Activated CD4-positive, CD25-positive, alpha-beta regulatory T cell treated with anti-CD3 and anti-CD28 coated beads, Interleukin-2, amount 50 U/mL, for 16 hours (primary cell): Measurements from ENCODE around the gene FAM221A.
"Not testable (repeated sequence)": the region's sequence is repeated elsewhere in the genome, so short reads cannot be mapped to it uniquely, and the experiment has no call there.

Source experiments
- DNase-seq: peaks from one replicate; pipeline ENCODE4 v3.0.0-alpha.2; 2020; ENCODE audit warnings: low read depth, low spot score

Gene FAM221A

DNA sequence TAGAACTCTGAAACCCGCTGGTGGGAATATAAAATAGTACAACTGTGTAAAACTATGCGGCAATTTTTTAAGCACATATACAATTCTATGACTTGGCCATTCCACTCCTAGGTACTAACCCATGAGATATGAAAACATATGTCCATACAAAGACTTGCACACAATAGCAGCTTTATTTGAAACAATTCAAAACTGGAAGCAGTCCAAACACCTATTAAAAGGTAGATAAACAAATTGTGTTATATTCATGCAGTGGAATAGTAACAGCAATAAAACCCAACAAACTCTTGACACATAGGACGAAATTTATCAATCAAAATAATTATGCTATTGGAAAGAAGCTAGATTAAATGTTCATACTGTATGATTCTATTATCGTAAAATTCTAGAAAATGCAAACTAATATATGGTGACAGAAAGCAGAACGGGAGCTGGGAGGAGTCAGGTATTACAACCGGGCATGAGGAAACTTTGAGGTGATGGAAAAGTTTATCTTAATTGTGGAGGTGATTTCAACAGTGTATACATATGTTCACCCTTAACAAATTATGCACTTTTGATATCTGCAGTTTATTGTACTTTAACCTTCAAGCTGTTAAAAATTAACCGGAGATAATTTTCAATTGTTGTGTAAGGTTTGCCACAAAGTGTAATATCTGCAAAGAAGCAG, 29.2 kb downstream of the FAM221A start:
- DNase-seq: no peak

GRCh38 chr7:23710000-23710399, 30.0 kb downstream of the FAM221A start, which contains the start of gene STK31:
STK31 (plus strand) TSS chr7:23710219; CDS start chr7:23710286, 67 bp downstream.
- DNase-seq: no peak

DNA sequence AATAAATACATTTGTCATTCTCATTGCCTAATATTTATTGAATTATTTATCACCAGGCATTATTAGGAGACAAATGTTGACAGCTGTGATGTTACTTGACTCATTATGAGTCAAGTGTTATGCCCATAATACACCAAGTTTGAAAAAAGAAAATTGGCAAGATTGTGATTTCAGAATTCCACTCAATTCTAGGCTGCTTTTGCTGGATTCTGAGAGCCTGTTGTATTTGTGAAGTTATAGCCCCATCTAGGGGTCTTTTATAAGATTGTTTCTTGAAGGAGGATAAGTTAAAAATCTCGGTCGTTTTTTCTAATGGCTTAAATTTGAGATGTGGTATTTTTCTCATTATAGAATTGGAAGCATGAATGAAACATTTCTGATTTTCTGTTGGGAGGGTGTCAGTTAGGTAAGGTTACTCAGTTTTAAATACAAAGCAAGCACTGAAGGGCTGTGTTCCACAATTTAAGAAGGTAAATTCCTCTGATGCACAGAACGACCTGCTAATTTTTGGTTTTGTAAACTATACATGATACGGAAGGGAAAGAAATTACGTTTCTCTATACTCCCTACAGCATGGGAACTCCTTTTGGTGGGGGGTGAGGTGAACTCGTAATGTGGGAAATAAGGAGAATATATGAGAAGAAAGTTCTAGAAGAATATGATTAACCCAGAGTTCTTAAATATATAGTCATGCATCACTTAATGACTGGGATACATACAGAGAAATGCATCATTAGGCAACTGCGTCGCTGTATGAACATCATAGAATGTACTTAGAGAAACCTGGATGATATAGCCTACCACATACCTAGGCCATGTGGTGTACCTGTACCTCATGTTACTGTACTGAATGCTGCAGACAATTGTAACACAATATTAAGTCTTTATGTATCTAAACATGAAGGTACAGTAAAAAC, 32.6 kb downstream of the FAM221A start:
- DNase-seq: no peak

- no peak for DNase-seq
Observed at GRCh38 chr7:23713285-23714149, 33.5 kb downstream of the FAM221A start.

DNA sequence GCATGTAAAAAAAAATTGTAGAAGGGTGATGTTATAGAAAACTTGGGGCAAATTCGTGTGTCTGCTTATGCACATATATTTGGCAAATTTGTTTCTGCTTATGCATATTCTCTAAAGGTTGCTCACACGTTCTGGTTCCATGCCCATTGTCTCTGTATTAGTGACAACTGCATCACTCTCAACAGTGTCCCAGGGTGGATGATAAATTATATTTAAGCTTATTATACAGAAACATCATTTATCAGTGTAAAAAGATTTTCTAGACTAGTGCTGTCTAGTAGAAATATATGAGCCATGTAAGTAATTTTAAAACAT, 34.1 kb downstream of the FAM221A start:
- no peak for DNase-seq

- no peak for DNase-seq
Observed at GRCh38 chr7:23714579-23714978, 34.6 kb downstream of the FAM221A start.

DNA sequence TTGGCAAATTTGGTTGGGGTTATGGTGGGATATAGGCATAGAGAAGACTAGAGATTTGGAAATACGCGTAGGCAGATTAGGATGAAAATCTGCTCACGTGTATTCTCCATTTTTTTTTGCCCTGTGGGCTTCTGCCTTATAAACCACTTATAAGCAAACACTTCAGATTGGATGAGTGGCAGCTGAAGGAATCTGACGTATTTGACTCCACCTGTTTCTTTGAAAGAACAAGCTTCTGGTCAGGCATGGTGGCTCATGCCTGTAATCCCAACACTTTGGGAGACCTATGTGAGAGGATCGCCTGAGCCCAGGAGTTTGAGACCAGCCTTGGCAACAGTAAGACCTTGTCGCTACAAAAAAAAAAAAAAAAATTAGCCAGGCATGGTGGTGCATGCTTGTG, 35.1 kb downstream of the FAM221A start:
- DNase-seq: no peak

GRCh38 chr7:23717788-23718187, 37.8 kb downstream of the FAM221A start:
- DNase-seq: no peak

- DNase-seq: no peak
Observed at GRCh38 chr7:23721456-23721855, 41.5 kb downstream of the FAM221A start.

- not testable (repeated sequence) for DNase-seq
Observed at GRCh38 chr7:23722587-23723216, 42.7 kb downstream of the FAM221A start.

DNA sequence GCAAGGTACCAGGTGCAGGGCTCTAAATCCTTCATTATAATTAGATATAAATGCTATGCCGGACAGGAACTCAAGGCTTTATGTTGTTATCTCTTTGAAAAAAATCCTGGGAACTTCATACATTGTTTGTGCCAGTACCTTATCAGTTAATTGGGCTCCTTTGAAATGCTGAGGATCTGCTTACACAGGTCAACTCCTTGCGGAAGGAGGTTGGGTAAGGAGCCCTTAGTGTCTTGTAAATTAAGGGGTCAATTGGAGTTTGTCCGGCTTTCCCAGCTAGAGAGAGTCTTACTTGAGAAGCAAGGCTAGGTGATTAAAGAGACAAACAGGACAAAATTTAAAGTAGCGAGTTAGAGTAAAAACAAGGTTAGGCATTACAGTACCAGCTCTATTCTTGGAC, 44.1 kb downstream of the FAM221A start:
- DNase-seq: not testable (repeated sequence)

- DNase-seq: no peak
Observed at GRCh38 chr7:23742051-23742450, 62.1 kb downstream of the FAM221A start.

DNA sequence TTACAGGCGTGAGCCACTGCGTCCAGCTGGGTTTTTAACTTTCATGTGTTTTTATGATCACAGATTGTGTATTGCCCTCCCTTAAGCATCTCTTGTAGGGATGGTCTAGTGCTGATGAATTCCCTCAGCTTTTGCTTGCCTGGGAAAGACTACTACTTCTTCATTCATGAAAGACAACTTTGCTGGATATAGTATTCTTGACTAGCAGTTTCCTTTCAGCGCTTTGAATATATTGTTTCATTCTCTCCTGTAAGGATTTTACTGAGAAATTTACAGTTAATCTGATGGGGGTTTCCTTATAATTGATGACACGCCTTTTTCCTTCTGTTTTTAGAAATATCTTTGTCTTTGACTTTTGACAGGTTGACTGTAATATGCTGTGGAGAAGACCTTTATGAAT, 63.2 kb downstream of the FAM221A start:
- no peak for DNase-seq

GRCh38 chr7:23746629-23747028, 66.6 kb downstream of the FAM221A start:
- no peak for DNase-seq

GRCh38 chr7:23751852-23752251, 71.9 kb downstream of the FAM221A start:
- no peak for DNase-seq
